Keratinocyte (primary cell): Measurements from ENCODE around the gene CMTM2. TPM values are rescaled to one million over a fixed set of nuclear protein-coding genes. Genes with fewer than 3 reads are reported as not detected.

ENCODE experiments used
- DNase-seq: peaks from one replicate; pipeline ENCODE4 v3.0.0-alpha.2; 2011; ENCODE audit warnings: low read depth, missing footprints, low spot score
- FAIRE-seq: peaks from 2 replicates; lab custom pipeline; 2011; peaks lifted over from hg19 to GRCh38; lab: Jason Lieb, UNC
- H2AFZ ChIP-seq: 2 replicates; pipeline ENCODE4 v1.6.0; 2012; ENCODE audit warnings: low read length, control low read depth, inconsistent platforms; ENCODE audit not compliant: control insufficient read depth
- H3K27ac ChIP-seq: 2 replicates; pipeline ENCODE4 v1.5.1; 2011; ENCODE audit warnings: low read length; ENCODE audit not compliant: control insufficient read depth, insufficient read depth
- H3K27me3 ChIP-seq: 3 replicates; pipeline ENCODE4 v1.6.0; 2011; ENCODE audit warnings: low read length; ENCODE audit not compliant: control insufficient read depth, insufficient read depth; ENCODE audit errors: extremely low read depth
- H3K36me3 ChIP-seq, 2 experiments: 2 replicates in 1 of 2; 3 replicates in 1 of 2; pipeline ENCODE4 v1.5.1; 2011; ENCODE audit warnings: low read length in 2 of 2, mild to moderate bottlenecking in 1 of 2; ENCODE audit not compliant: control insufficient read depth in 2 of 2, insufficient read depth in 2 of 2; ENCODE audit errors: extremely low read depth in 1 of 2
- H3K4me1 ChIP-seq: 3 replicates; pipeline ENCODE4 v1.5.1; 2011; ENCODE audit warnings: low read length; ENCODE audit not compliant: control insufficient read depth, insufficient read depth; ENCODE audit errors: extremely low read depth
- H3K4me2 ChIP-seq: 3 replicates; pipeline ENCODE4 v1.6.0; 2011; ENCODE audit warnings: low read depth, low read length; ENCODE audit not compliant: control insufficient read depth, insufficient read depth; ENCODE audit errors: extremely low read depth
- H3K4me3 ChIP-seq, 3 experiments: fragments of 200-600 bp in 1 of 3; sonication (generic) in 1 of 3; 2 replicates in 2 of 3; 3 replicates in 1 of 3; pipeline ENCODE4 v1.5.1; 2011 to 2016; ENCODE audit warnings: low read length in 3 of 3, mild to moderate bottlenecking in 3 of 3, control low read depth in 2 of 3, inconsistent platforms in 1 of 3, low read depth in 1 of 3, mixed read lengths in 1 of 3, mixed run types in 1 of 3, moderate library complexity in 1 of 3; ENCODE audit not compliant: control insufficient read depth in 2 of 3, insufficient read depth in 2 of 3; ENCODE audit errors: extremely low read depth in 1 of 3
- H3K79me2 ChIP-seq: 2 replicates; pipeline ENCODE4 v1.6.0; 2012; ENCODE audit warnings: low read length; ENCODE audit not compliant: control insufficient read depth, insufficient read depth
- H3K9ac ChIP-seq: 3 replicates; pipeline ENCODE4 v1.6.0; 2011; ENCODE audit warnings: low read length; ENCODE audit not compliant: control insufficient read depth, insufficient read depth; ENCODE audit errors: extremely low read depth
- H3K9me1 ChIP-seq: 3 replicates; pipeline ENCODE4 v1.6.0; 2011; ENCODE audit warnings: low read length; ENCODE audit not compliant: control insufficient read depth, insufficient read depth; ENCODE audit errors: extremely low read depth
- H3K9me3 ChIP-seq: 2 replicates; pipeline ENCODE4 v1.5.1; 2012; ENCODE audit warnings: low read depth, low read length; ENCODE audit not compliant: control insufficient read depth
- H4K20me1 ChIP-seq: 3 replicates; pipeline ENCODE4 v1.6.0; 2011; ENCODE audit warnings: low read length; ENCODE audit not compliant: control insufficient read depth, insufficient read depth; ENCODE audit errors: extremely low read depth
- EZH2 ChIP-seq: IDR thresholded peaks from one replicate; pipeline ENCODE4 v1.6.1; 2012; ENCODE audit warnings: inconsistent platforms, mild to moderate bottlenecking, low read length, moderate library complexity
- dilution Hi-C: fragments of 300-500 bp; cut with MboI; formaldehyde crosslinking; loops from one replicate; pipeline ENCODE4 v1.7.0; 2020; ENCODE audit warnings: low sequenced_read_pairs; ENCODE audit not compliant: extremely low pct_ligation_motif_present
- polyA plus RNA-seq, 5 experiments: library from polyadenylated mRNA; depleted of rRNA in 3 of 5; stranded (reverse) in 3 of 5; stranded (forward) in 1 of 5; unstranded in 1 of 5; fragments of >200 nt; gene quantifications; 1 replicate in 1 of 5; 2 replicates in 3 of 5; 3 replicates in 1 of 5; pipeline versions ENCODE4 v1.2.1 to v1.2.3, GENCODE V29; 2011 to 2012; ENCODE audit warnings: missing spikeins in 2 of 5, low read depth in 1 of 5, low replicate concordance in 1 of 5
- TF ChIP-seq, protein P1 (sequence below), 3 experiments: IDR thresholded peaks in 1 of 3; conservative IDR thresholded peaks in 1 of 3; optimal IDR thresholded peaks in 1 of 3; 2 replicates in 2 of 3; 3 replicates in 1 of 3; pipeline versions ENCODE3 to v1.5.1; 2011; ENCODE audit warnings: low read length in 3 of 3, mild to moderate bottlenecking in 3 of 3, moderate library complexity in 2 of 3, control low read depth in 1 of 3, inconsistent platforms in 1 of 3; ENCODE audit not compliant: insufficient read depth in 2 of 3; ENCODE audit errors: extremely low read depth in 1 of 3

CMTM2 gene
- polyA plus RNA-seq, 1 donor (not counting 4 experiments of a cell fraction or from before 2014, with no cell fraction given) = not detected

DNA sequence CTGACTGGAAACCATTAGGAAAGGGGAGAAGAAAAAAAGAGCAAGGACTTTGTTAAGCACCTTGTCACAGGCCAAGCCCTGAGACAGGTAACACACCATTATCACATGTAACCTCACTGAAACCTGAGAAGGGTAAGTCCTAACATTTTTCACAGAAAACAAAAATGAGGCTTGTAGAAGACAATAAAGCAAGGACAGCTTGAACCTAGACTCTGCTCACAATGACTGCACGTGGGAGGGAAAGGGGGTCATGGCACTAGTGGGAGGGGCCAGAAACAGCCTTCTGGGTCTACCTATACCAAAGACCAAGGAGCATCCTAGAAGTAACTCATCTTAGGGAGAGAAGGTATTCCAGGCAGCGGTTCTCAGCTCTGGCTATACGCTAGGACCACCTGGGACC lies 36.9 kb upstream of the CMTM2 start:
- TF ChIP-seq, protein P1, sequence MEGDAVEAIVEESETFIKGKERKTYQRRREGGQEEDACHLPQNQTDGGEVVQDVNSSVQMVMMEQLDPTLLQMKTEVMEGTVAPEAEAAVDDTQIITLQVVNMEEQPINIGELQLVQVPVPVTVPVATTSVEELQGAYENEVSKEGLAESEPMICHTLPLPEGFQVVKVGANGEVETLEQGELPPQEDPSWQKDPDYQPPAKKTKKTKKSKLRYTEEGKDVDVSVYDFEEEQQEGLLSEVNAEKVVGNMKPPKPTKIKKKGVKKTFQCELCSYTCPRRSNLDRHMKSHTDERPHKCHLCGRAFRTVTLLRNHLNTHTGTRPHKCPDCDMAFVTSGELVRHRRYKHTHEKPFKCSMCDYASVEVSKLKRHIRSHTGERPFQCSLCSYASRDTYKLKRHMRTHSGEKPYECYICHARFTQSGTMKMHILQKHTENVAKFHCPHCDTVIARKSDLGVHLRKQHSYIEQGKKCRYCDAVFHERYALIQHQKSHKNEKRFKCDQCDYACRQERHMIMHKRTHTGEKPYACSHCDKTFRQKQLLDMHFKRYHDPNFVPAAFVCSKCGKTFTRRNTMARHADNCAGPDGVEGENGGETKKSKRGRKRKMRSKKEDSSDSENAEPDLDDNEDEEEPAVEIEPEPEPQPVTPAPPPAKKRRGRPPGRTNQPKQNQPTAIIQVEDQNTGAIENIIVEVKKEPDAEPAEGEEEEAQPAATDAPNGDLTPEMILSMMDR (optimal IDR thresholded peaks at IDR 0.05 in 1 of 3, IDR thresholded peaks at IDR 0.05 in 1 of 3, conservative IDR thresholded peaks at IDR 0.05 in 1 of 3; ENCODE audit: extremely low read depth in 1 of 3, insufficient read depth in 2 of 3, low read length in 3 of 3) = no peak
- TF ChIP-seq EZH2 = no peak
- no peak overlapping the region for H3K9ac ChIP-seq
- peaks cover 1% of the 10 kb centered on the region for H3K4me1 ChIP-seq
- H3K27ac ChIP-seq = no peak overlapping the region
- H3K36me3 ChIP-seq = peaks cover 0 to 5% of the 10 kb centered on the region in 2 experiments
- no peaks in the 10 kb centered on the region for H3K79me2 ChIP-seq
- dilution Hi-C loops = no loop called here
- DNase-seq = no peak
- no peaks in the 10 kb centered on the region for H3K27me3 ChIP-seq
- H4K20me1 ChIP-seq = no peaks in the 10 kb centered on the region
- no peaks in the 10 kb centered on the region for H3K9me1 ChIP-seq
- H2AFZ ChIP-seq = no peak overlapping the region
- no peak for FAIRE-seq
- no peak overlapping the region for H3K4me3 ChIP-seq
- H3K4me2 ChIP-seq = no peak overlapping the region
- H3K9me3 ChIP-seq = no peaks in the 10 kb centered on the region

DNA sequence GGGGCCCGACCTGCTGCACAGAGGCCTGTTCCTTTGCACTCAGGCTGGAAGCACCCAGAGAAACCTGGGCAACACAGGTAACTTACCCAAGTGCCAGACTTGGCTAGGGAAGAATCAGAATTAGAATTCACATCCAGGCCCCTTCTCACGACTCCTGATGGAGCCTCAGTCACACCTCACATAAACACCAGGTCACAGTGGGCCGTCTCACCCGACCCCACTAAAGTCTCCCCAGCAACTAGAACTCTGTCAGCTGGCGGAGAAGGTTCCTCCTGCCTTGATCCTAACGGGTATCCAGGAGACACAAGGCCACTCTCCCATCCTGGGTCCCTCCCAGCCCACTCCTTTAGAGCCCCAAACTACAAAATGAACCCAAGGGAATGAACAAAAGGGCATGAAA lies 35.7 kb upstream of the CMTM2 start:
- FAIRE-seq = no peak

More for the DNA sequence above, 35.7 kb upstream of the CMTM2 start:
- no peaks in the 10 kb centered on the region for H3K27me3 ChIP-seq
- H4K20me1 ChIP-seq = no peaks in the 10 kb centered on the region
- DNase-seq = no peak
- no peaks in the 10 kb centered on the region for H3K9me1 ChIP-seq
- dilution Hi-C loops = no loop called here
- H3K9ac ChIP-seq = no peak overlapping the region
- H3K79me2 ChIP-seq = no peaks in the 10 kb centered on the region
- no peak overlapping the region for H2AFZ ChIP-seq
- TF ChIP-seq EZH2 = no peak
- TF ChIP-seq, protein P1 (optimal IDR thresholded peaks at IDR 0.05 in 1 of 3, IDR thresholded peaks at IDR 0.05 in 1 of 3, conservative IDR thresholded peaks at IDR 0.05 in 1 of 3; ENCODE audit: extremely low read depth in 1 of 3, insufficient read depth in 2 of 3, low read length in 3 of 3) = no peak
- peaks cover 0 to 5% of the 10 kb centered on the region in 2 experiments for H3K36me3 ChIP-seq
- peaks cover 7% of the 10 kb centered on the region for H3K4me1 ChIP-seq
- no peak overlapping the region for H3K4me3 ChIP-seq
- H3K4me2 ChIP-seq = no peak overlapping the region
- no peak overlapping the region for H3K27ac ChIP-seq
- no peaks in the 10 kb centered on the region for H3K9me3 ChIP-seq
